ENCODE measurements around the gene IL10RB. TPM values are rescaled to one million over a fixed set of nuclear protein-coding genes. Genes with fewer than 3 reads are reported as not detected.
A peak's percentile ranks its signal among the peaks of the same experiment; 100 is the strongest.

The IL10RB gene
- total RNA-seq, 1 donor from 2014 or later = 37.9 TPM

DNA sequence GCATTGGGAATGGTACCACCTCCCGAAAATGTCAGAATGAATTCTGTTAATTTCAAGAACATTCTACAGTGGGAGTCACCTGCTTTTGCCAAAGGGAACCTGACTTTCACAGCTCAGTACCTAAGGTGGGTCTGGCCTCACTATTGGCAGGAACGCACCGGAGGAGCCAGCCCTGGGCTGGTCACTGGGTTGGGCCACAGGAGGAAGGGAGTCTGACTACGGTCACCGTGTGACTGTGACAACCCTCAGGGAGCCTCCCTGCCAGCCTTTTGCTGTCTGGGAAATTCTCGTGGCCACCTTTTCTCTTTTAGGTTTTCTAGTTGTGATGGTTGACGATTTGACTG, 2.2 kb downstream of the IL10RB start:
- POLR2A ChIA-PET = interaction anchor here (0.5 to 5.6 kb wide), 15 partner anchors 29 to 177 kb away, joined by 3 to 45 read pairs (median 6); partner anchors contain the start of genes IFNAR1 and IFNAR2
- CTCF ChIA-PET = interaction anchor here (0.8 to 2.7 kb wide), 8 partner anchors 25 to 177 kb away, joined by 3 to 11 read pairs (median 5); partner anchors contain the start of gene IFNAR1
- H3K4me1 Mint-ChIP-seq = peaks cover 61% of the 10 kb centered on the region
- intact Hi-C loops (cut with micrococcal nuclease) = loop anchor here (2.0 to 5.0 kb wide), 3 partner anchors 28 to 656 kb away; partner anchors contain the start of genes CFAP298, CRYZL1 and ITSN1
- no peak for TF ChIP-seq CTCF (IDR thresholded peaks at IDR 0.05)
- DNase-seq (no peak), ATAC-seq (ENCODE audit: low read depth) (no peak)
- peak overlapping the region; percentile 84 for H3K27ac Mint-ChIP-seq
- H3K27me3 Mint-ChIP-seq = no peaks in the 10 kb centered on the region
- peak overlapping the region; percentile 92 for H3K4me3 Mint-ChIP-seq
- peaks cover 64% of the 10 kb centered on the region for H3K36me3 Mint-ChIP-seq (ENCODE audit: low read depth)
- no peaks in the 10 kb centered on the region for H3K9me3 Mint-ChIP-seq

DNA sequence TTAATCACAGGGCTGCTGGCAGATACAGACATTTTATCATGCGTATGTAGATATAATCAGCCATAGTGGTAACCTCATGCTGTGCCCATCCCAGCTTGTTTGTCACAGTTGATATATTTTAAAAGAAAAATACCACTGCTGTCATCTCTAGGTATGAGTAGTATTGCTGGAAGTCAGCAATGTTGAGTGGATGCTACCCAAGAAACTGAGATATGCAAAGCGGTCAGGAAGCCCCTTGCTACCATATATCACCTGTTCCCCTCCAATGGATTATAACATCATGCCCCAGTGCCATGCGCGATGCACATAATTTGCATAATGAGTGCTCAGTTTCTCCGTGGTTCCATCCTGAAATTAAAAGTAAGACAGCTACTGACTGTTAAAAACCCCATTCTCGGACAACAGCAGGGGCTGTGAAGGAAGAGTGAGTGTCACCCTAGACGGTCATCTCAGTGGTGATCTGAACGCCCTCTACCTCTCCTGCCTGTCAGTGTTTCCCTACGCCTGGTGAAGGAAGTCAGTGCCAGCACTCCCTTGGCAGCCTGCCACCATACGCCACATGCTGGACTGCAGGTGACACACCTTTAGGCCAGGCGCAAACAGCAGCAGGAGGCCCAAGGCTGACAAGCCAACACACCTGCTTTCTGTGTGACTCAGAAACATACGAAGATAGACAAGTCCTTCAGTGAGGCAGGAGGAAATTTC, 2.7 kb downstream of the IL10RB start:
- Mint-ChIP-seq H3K4me1 (peaks cover 64% of the 10 kb centered on the region), H3K4me3 (peak overlapping the region; percentile 92), H3K27me3 (no peaks in the 10 kb centered on the region), H3K27ac (peak overlapping the region; percentile 84), H3K36me3 (ENCODE audit: low read depth) (peaks cover 65% of the 10 kb centered on the region), H3K9me3 (no peaks in the 10 kb centered on the region)
- intact Hi-C loops (cut with micrococcal nuclease) = loop anchor here (2.0 to 5.0 kb wide), 3 partner anchors 28 to 656 kb away; partner anchors contain the start of genes CFAP298, CRYZL1 and ITSN1
- ChIA-PET POLR2A (interaction anchor here (0.5 to 5.6 kb wide), 18 partner anchors 28 to 176 kb away, joined by 3 to 45 read pairs (median 6); partner anchors contain the start of genes IFNAR1 and IFNAR2), CTCF (interaction anchor here (0.6 to 2.7 kb wide), 9 partner anchors 25 to 177 kb away, joined by 3 to 11 read pairs (median 5); partner anchors contain the start of gene IFNAR1)
- DNase-seq (peak; percentile 34), ATAC-seq (ENCODE audit: low read depth) (peak; percentile 38)
- no peak for TF ChIP-seq CTCF (IDR thresholded peaks at IDR 0.05)

- Mint-ChIP-seq H3K9me3 (no peaks in the 10 kb centered on the region), H3K4me3 (no peak overlapping the region), H3K4me1 (peaks cover 52% of the 10 kb centered on the region), H3K27me3 (no peaks in the 10 kb centered on the region), H3K36me3 (ENCODE audit: low read depth) (peaks cover 72% of the 10 kb centered on the region), H3K27ac (peak overlapping the region; percentile 35)
- TF ChIP-seq CTCF (IDR thresholded peaks at IDR 0.05) = no peak
- no peak for ATAC-seq (ENCODE audit: low read depth)
- intact Hi-C loops (cut with micrococcal nuclease) = no loop called here
- no peak for DNase-seq
- ChIA-PET POLR2A (interaction anchor here (0.6 kb wide), 1 partner anchor 88 kb away, joined by 4 read pairs; no protein-coding TSS in a partner anchor), CTCF (no interaction called here)
Observed at GRCh38 chr21:33270986-33271385, 4.8 kb downstream of the IL10RB start.

DNA sequence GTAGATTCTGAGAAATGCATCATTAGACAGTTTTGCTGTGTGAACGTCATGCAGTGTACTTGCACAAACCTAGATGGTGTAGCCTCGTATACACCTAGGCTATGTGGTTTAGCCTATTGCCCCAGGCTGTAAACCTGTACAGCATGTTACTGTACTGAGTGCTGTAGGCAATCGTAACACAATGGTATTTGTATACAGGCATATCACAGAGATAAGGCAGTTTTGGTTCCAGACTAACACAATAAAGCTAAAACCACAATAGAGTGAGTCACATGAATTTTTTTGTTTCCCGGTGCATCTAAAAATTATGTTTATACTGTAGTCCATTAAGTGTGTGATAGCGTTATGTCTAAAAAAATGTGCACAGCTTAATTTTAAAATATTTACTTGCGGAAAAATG, 6.9 kb downstream of the IL10RB start:
- no peaks in the 10 kb centered on the region for H3K9me3 Mint-ChIP-seq
- ChIA-PET CTCF (interaction anchor here (1.3 kb wide), 1 partner anchor 76 kb away, joined by 3 read pairs; no protein-coding TSS in a partner anchor), POLR2A (no interaction called here)
- intact Hi-C loops (cut with micrococcal nuclease) = no loop called here
- no peaks in the 10 kb centered on the region for H3K27me3 Mint-ChIP-seq
- H3K36me3 Mint-ChIP-seq (ENCODE audit: low read depth) = peaks cover 79% of the 10 kb centered on the region
- no peak for TF ChIP-seq CTCF (IDR thresholded peaks at IDR 0.05)
- DNase-seq (no peak), ATAC-seq (ENCODE audit: low read depth) (no peak)
- H3K27ac Mint-ChIP-seq = no peak overlapping the region
- H3K4me1 Mint-ChIP-seq = peaks cover 39% of the 10 kb centered on the region
- no peak overlapping the region for H3K4me3 Mint-ChIP-seq

DNA sequence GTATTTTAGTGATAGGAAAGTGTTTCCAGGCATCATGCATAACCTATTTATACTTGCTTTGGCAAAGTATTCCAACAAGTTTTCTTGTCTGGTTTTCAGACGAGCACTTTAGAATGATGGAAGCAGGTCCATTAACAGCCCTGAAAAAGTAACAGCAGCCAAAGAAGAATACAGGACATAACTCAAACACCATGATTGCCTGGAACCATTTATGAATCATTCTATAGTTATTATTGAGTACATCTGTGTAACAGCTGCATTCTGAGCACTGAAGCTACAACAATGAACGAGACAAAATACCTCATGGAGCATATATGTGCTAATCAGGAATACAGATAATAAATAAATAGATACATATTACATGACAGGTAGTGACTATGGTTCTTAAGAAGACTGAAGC, 12.6 kb downstream of the IL10RB start:
- TF ChIP-seq CTCF (IDR thresholded peaks at IDR 0.05) = no peak
- peaks cover 85% of the 10 kb centered on the region for H3K36me3 Mint-ChIP-seq (ENCODE audit: low read depth)
- POLR2A ChIA-PET = interaction anchor here (2.1 kb wide), 1 partner anchor 12 kb away, joined by 9 read pairs; the partner anchor contains the start of gene IL10RB

More for the DNA sequence above, 12.6 kb downstream of the IL10RB start:
- no peak overlapping the region for H3K27ac Mint-ChIP-seq
- DNase-seq (no peak), ATAC-seq (ENCODE audit: low read depth) (no peak)
- H3K9me3 Mint-ChIP-seq = no peaks in the 10 kb centered on the region
- CTCF ChIA-PET = no interaction called here
- intact Hi-C loops (cut with micrococcal nuclease) = no loop called here
- H3K4me1 Mint-ChIP-seq = peaks cover 4% of the 10 kb centered on the region
- H3K27me3 Mint-ChIP-seq = no peaks in the 10 kb centered on the region
- no peak overlapping the region for H3K4me3 Mint-ChIP-seq
